PC-3 (cell line): ENCODE measurements around the gene TREH. TPM values are rescaled to one million over a fixed set of nuclear protein-coding genes. Genes with fewer than 3 reads are reported as not detected.
"Not testable (repeated sequence)": the region's sequence is repeated elsewhere in the genome, so short reads cannot be mapped to it uniquely, and the experiment has no call there.

Experiments used
- ATAC-seq: fragments of 200-7000 bp; cut with Tn5 transposase; 2 replicates; pipeline ENCODE4 v1.9.1; 2020; ENCODE audit warnings: mild to moderate bottlenecking, moderate library complexity
- Bru-seq: library from RNA; stranded (reverse); fragments of 400-500 nt; gene quantifications from one replicate; lab custom pipeline; 2021; lab: Mats Ljungman, UMichigan
- BruChase-seq, 2 experiments: library from RNA; stranded (reverse); fragments of 400-500 nt; gene quantifications; one replicate each; lab custom pipeline; 2021; lab: Mats Ljungman, UMichigan
- BruUV-seq: library from RNA; stranded (reverse); fragments of 400-500 nt; replicated peaks from 2 replicates; lab custom pipeline; 2021; lab: Mats Ljungman, UMichigan
- CTCF ChIA-PET: fragments of 300-600 bp; sonication (Branson Sonifier 250); formaldehyde crosslinking; loops from one replicate; lab custom pipeline; 2022; ENCODE audit warnings: antibody characterized with exemption; lab: Charles Lee
- POLR2A ChIA-PET: fragments of 300-600 bp; sonication (Branson Sonifier 250); formaldehyde crosslinking; loops from one replicate; lab custom pipeline; 2022; ENCODE audit warnings: antibody characterized with exemption; ENCODE audit not compliant: unreplicated experiment; lab: Charles Lee
- DNase-seq: peaks from one replicate; pipeline ENCODE4 v3.0.0-alpha.2; 2015
- H2AFZ ChIP-seq: fragments of 300-600 bp; sonication (generic); 2 replicates; pipeline ENCODE4 v1.6.0; 2016; ENCODE audit warnings: antibody characterized with exemption, low read length
- H3F3A ChIP-seq: fragments of 300-600 bp; sonication (generic); one replicate; pipeline ENCODE4 v1.6.0; 2017; ENCODE audit warnings: antibody characterized with exemption, low read length, control low read depth, mild to moderate bottlenecking; ENCODE audit not compliant: unreplicated experiment
- H3K27ac ChIP-seq: fragments of 300-600 bp; sonication (generic); 2 replicates; pipeline ENCODE4 v1.5.1; 2016; ENCODE audit warnings: mild to moderate bottlenecking, low read length
- H3K27me3 ChIP-seq: fragments of 300-600 bp; sonication (generic); 2 replicates; pipeline ENCODE4 v1.6.1; 2016; ENCODE audit warnings: low read length, mixed read lengths
- H3K36me3 ChIP-seq: fragments of 300-600 bp; sonication (generic); 2 replicates; pipeline ENCODE4 v1.6.1; 2016; ENCODE audit warnings: low read depth, mixed run types, low read length, mixed read lengths
- H3K4me1 ChIP-seq: fragments of 300-600 bp; sonication (generic); 2 replicates; pipeline ENCODE4 v1.5.1; 2016; ENCODE audit warnings: low read length; ENCODE audit not compliant: insufficient read depth
- H3K4me2 ChIP-seq: fragments of 300-600 bp; sonication (generic); 2 replicates; pipeline ENCODE4 v1.6.0; 2016; ENCODE audit warnings: low read length
- H3K4me3 ChIP-seq: fragments of 300-600 bp; sonication (generic); 2 replicates; pipeline ENCODE4 v1.5.1; 2016; ENCODE audit warnings: mild to moderate bottlenecking, low read length, mixed read lengths
- H3K79me2 ChIP-seq: fragments of 300-600 bp; sonication (generic); 2 replicates; pipeline ENCODE4 v1.6.1; 2017; ENCODE audit warnings: low read length, mixed read lengths
- H3K9ac ChIP-seq: fragments of 300-600 bp; sonication (generic); 2 replicates; pipeline ENCODE4 v1.6.0; 2016; ENCODE audit warnings: mild to moderate bottlenecking, low read length
- H3K9me2 ChIP-seq: fragments of 300-600 bp; sonication (generic); replicated peaks from 2 replicates; pipeline ENCODE4 v1.6.1; 2016; ENCODE audit warnings: mixed run types, low read length, mixed read lengths
- H3K9me3 ChIP-seq: fragments of 300-600 bp; sonication (generic); 2 replicates; pipeline ENCODE4 v1.6.1; 2016; ENCODE audit warnings: low read length, mixed read lengths
- H4K20me1 ChIP-seq: fragments of 300-600 bp; sonication (generic); 2 replicates; pipeline ENCODE4 v1.6.1; 2016; ENCODE audit warnings: low read length, mixed read lengths
- EZH2 ChIP-seq: fragments of 300-600 bp; sonication (generic); IDR thresholded peaks from one replicate; pipeline ENCODE4 v1.6.1; 2017; ENCODE audit warnings: antibody characterized with exemption, mild to moderate bottlenecking, low read length; ENCODE audit not compliant: unreplicated experiment
- EZH2phosphoT487 ChIP-seq: fragments of 300-600 bp; sonication (generic); IDR thresholded peaks from 2 replicates; pipeline ENCODE4 v1.6.1; 2018; ENCODE audit warnings: mild to moderate bottlenecking, antibody characterized with exemption, low read length, borderline replicate concordance
- intact Hi-C: fragments of 100-400 bp; cut with micrococcal nuclease; formaldehyde crosslinking; loops from 2 replicates; pipeline ENCODE4 v1.9.0; 2023
- long read RNA-seq: library from polyadenylated mRNA; unstranded; transcript quantifications from one replicate; pipeline ENCODE4 v2.0.0, GENCODE V29; 2021; ENCODE audit not compliant: unreplicated experiment
- total RNA-seq: library from RNA; depleted of rRNA; stranded (reverse); fragments of >200 nt; gene quantifications from 2 replicates; pipeline ENCODE4 v1.2.3, GENCODE V29; 2014; rRNA removed
- TF ChIP-seq, protein P1 (sequence below): fragments of 300-600 bp; sonication (generic); conservative IDR thresholded peaks from 2 replicates; pipeline ENCODE4 v1.5.1; 2017; ENCODE audit warnings: antibody characterized with exemption, low read depth, mild to moderate bottlenecking, low read length

Gene TREH, protein sequence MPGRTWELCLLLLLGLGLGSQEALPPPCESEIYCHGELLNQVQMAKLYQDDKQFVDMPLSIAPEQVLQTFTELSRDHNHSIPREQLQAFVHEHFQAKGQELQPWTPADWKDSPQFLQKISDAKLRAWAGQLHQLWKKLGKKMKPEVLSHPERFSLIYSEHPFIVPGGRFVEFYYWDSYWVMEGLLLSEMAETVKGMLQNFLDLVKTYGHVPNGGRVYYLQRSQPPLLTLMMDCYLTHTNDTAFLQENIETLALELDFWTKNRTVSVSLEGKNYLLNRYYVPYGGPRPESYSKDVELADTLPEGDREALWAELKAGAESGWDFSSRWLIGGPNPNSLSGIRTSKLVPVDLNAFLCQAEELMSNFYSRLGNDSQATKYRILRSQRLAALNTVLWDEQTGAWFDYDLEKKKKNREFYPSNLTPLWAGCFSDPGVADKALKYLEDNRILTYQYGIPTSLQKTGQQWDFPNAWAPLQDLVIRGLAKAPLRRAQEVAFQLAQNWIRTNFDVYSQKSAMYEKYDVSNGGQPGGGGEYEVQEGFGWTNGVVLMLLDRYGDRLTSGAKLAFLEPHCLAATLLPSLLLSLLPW
- total RNA-seq = not detected in 2 replicates
- not detected for Bru-seq, nascent RNA
- not detected for BruChase-seq, experiment 1, labeled RNA remaining after a 6-hour chase
- BruChase-seq, experiment 2, labeled RNA remaining after a 2-hour chase = not detected
- long read RNA-seq = 0 reads

GRCh38 chr11:118679483-118679882 is at the start of gene TREH:
Gene TREH (minus strand): TSS chr11:118679650. CDS start chr11:118679627, 23 bp downstream.
- CTCF ChIA-PET = no interaction called here
- Histone ChIP-seq H3K9me3 (no peaks in the 10 kb centered on the region), H2AFZ (no peak within 1 kb of the TSS), H3K9ac (no peak within 1 kb of the TSS), H3K79me2 (no peaks in the 10 kb centered on the region), H4K20me1 (no peaks in the 10 kb centered on the region), H3F3A (no peaks in the 10 kb centered on the region), H3K4me3 (no peak within 1 kb of the TSS), H3K4me2 (no peak within 1 kb of the TSS), H3K4me1 (no peaks in the 10 kb centered on the region), H3K27me3 (peaks cover 3% of the 10 kb centered on the region; the same call in 1 of the 2 replicates), H3K27ac (no peak within 1 kb of the TSS), H3K36me3 (no peaks in the 10 kb centered on the region), H3K9me2 (no peaks in the 10 kb centered on the region)
- POLR2A ChIA-PET = interaction anchor here (0.5 kb wide), 1 partner anchor 422 kb away, joined by 3 read pairs; the partner anchor contains the start of gene DPAGT1
- DNase-seq (no peak), ATAC-seq (no peak; the same call in none of the 2 replicates)
- no TSS peak for BruUV-seq
- intact Hi-C loops = no loop called here
- TF ChIP-seq, protein P1, sequence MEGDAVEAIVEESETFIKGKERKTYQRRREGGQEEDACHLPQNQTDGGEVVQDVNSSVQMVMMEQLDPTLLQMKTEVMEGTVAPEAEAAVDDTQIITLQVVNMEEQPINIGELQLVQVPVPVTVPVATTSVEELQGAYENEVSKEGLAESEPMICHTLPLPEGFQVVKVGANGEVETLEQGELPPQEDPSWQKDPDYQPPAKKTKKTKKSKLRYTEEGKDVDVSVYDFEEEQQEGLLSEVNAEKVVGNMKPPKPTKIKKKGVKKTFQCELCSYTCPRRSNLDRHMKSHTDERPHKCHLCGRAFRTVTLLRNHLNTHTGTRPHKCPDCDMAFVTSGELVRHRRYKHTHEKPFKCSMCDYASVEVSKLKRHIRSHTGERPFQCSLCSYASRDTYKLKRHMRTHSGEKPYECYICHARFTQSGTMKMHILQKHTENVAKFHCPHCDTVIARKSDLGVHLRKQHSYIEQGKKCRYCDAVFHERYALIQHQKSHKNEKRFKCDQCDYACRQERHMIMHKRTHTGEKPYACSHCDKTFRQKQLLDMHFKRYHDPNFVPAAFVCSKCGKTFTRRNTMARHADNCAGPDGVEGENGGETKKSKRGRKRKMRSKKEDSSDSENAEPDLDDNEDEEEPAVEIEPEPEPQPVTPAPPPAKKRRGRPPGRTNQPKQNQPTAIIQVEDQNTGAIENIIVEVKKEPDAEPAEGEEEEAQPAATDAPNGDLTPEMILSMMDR = no peak
- TF ChIP-seq EZH2 (no peak), EZH2phosphoT487 (no peak)

DNA sequence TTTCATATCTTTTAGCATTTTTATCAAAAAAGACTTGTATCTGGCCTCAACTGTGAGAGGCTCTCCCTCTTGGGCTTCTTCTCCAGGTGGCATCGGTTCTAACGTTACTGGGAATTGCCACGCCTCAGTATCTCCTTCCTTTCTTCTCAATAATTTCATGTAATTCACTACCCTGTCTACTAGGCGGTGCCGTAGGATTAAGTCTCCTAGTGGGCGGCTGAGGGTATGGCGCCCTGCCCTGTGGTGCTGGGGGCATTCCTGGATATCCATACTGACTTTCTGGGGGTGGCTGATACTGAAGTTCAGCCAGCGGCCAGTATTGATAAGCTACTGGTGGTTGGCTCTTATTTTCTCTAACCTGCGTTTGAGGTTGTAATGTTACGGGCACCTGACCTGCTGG is 48.7 kb upstream of the TREH start:
- POLR2A ChIA-PET, H3K4me1 ChIP-seq, BruUV-seq, DNase-seq, H3K9ac ChIP-seq, H3K79me2 ChIP-seq, H3K36me3 ChIP-seq, H3K27me3 ChIP-seq, ATAC-seq, H3F3A ChIP-seq, H3K4me3 ChIP-seq, CTCF ChIA-PET, H3K9me2 ChIP-seq, H3K27ac ChIP-seq, H3K4me2 ChIP-seq, H3K9me3 ChIP-seq, H4K20me1 ChIP-seq, intact Hi-C loops, H2AFZ ChIP-seq: not testable (repeated sequence)
- TF ChIP-seq, protein P1 = 0 out of 2 replicates have a peak, but pooled peaks have one; percentile 25

DNA sequence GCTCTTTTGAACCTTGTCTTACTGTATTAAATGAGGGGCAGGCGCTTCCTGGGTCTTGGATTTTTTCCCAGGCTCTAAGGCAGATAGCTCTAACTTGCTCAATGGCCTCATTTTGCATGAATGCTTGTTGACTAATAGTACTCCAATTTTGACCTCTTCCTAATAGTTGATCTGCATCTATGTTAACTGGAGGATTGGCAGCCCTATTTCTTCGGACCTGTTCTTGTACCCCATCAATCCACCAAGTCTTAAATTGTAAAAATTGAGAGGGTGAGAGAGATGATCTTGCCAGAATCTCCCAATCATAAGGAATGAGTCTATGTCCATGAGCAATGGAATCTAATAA is 48.2 kb upstream of the TREH start:
- POLR2A ChIA-PET, intact Hi-C loops, BruUV-seq: not testable (repeated sequence)

DNA sequence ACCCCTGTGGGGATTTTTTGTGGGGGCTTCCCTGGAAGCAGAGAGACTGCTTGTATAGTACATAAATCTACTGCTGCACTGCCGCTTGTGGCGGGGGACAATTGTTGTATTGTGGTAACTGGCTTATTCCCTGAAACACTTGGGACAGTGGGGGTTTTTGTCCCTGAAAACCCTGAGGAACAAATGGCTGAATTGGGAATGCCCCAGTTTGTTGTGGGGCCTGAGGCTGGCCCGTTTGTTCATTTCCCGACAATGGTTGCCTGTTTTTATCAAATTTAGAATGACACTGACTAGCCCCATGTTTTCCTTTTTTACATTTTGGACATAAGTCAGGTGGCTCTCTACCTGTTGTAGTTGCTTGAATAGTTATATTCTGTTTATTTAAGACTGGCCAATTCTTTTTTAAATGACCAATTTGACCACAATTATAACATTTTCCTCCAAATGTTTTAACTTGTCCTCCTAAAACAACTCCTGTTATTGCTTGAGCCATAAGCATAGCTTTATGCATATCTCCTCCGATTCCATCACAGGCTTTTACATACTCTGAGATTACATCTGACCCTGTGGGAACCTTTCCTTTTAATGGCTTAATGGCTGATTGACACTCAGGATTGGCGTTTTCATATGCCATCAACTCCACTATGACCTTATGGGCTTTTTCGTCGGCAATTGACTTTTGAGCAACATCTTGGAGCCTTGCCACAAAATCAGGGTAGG is 47.7 kb upstream of the TREH start:
- H4K20me1 ChIP-seq, H3K27ac ChIP-seq, H3K4me2 ChIP-seq, H3K27me3 ChIP-seq, H3K36me3 ChIP-seq, H3K9me2 ChIP-seq, POLR2A ChIA-PET, CTCF ChIA-PET, H3F3A ChIP-seq, H3K4me3 ChIP-seq, H3K4me1 ChIP-seq, H3K9me3 ChIP-seq, intact Hi-C loops, BruUV-seq, DNase-seq, H2AFZ ChIP-seq, ATAC-seq, H3K79me2 ChIP-seq, H3K9ac ChIP-seq: not testable (repeated sequence)

More for the DNA sequence above, 48.2 kb upstream of the TREH start:
- H3K4me3 ChIP-seq, DNase-seq, H3K79me2 ChIP-seq, H3K27ac ChIP-seq, CTCF ChIA-PET, H4K20me1 ChIP-seq, H3K9ac ChIP-seq, H2AFZ ChIP-seq, H3K9me2 ChIP-seq, H3F3A ChIP-seq, H3K4me1 ChIP-seq, H3K9me3 ChIP-seq, H3K4me2 ChIP-seq, ATAC-seq, H3K36me3 ChIP-seq, H3K27me3 ChIP-seq: not testable (repeated sequence)
